GM21723 (cell line): ENCODE data around the gene UTS2R.
"Not testable (repeated sequence)": the region's sequence is repeated elsewhere in the genome, so short reads cannot be mapped to it uniquely, and the experiment has no call there.

Source experiments
- ATAC-seq: cut with Tn5 transposase; IDR thresholded peaks from one replicate; pipeline ENCODE4 v1.9.1; 2021; ENCODE audit warnings: mild to moderate bottlenecking, moderate library complexity; ENCODE audit not compliant: unreplicated experiment

UTS2R gene

GRCh38 chr17:82334204-82334621 lies 37.4 kb upstream of the UTS2R start:
- no peak for ATAC-seq

DNA sequence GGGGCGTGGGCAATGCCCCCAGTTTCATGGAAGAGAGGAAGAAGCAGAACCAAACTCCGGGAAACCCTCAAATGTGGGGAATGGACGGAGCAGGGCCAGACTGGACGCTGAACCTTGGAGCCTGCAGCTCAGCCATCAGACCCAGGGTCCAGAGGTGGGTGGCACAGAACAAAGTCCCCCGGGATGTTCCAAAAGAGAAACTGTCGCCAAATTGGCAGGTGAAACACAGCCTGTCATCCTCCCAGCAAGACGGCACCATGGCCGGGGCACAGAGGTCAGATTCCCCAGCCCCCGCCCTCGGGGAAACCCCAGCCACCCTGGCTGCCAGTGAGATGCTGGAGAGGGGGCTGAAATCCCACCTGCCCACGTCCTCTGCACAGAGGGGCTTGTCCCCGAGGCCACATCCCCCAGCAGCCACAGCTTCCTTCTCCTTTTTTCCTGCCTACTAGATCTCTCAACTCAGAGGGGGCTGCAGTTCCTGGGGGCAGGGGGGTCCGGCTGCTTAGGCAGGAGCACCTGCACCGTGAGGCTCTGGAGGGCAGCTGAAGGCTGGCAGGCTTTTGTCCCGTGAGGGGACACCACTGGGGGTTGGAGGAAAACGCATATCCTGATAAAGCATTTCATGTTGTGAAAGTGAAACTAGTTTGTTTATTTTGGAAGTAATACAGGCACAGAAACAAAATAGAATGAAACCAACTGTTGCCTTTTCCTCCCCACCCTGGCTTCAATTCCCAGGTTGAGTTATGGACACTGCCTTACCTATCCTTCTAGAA lies 36.8 kb upstream of the UTS2R start:
- ATAC-seq = no peak

GRCh38 chr17:82338858-82339633 lies 32.5 kb upstream of the UTS2R start:
- ATAC-seq = no peak

- no peak for ATAC-seq
These were observed 31.7 kb upstream of the UTS2R start for GRCh38 chr17:82339634-82340580.

DNA sequence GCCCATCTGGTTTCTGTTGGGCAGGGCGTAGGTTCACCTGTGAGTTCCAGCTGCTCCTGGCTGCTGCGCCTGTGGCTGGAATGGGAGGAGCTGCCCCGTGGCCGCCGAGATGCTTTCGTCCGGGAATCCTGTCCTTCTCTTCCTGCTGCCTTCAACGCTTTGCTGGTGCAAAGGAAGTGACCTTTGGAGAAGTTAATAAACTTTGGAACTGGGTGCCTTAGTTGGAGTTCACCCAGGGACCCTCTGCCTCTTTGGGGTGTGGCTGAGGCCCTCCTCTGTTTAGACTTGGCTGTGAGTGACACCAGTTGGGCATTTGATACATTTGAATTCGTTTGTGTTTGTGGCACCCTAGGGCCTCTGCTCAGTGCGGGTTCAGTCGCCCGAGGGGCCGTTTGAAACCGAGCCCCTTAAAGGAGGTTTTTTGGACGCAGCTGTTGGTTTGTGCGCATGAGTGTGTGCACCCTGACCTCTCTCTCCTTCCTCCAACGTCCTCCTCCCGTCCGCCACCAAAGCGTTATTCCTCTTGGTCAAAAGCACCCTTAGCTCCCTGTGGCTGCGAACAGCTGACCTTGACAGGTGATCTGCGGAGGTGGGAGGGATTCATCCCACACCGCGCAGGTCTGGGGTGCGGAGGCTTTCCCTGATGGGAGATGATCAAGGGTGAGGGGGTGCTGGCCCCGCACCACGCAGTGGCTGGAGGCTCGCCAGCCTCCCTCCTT lies 29.0 kb upstream of the UTS2R start:
- no peak for ATAC-seq

DNA sequence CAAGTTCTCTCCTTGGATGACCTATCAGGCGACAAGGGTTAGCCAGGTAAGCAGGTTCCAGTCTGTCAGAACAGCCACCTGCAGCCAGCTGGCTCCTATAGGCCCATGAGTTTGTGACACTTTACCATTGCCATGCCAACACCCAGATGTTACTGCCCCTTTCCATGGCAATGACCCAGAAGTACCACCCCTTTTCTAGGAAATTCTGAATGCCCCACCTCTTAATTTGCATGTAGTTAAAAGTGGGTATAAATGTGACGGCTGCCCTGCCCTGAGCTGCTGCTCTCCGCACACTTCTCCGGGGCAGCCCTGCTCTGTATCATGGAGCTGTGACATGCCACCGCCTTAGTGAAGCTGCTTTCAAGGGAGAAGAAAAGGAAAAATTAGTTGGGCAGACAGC lies 28.0 kb upstream of the UTS2R start:
- no peak for ATAC-seq

- no peak for ATAC-seq
These were observed 27.2 kb upstream of the UTS2R start for GRCh38 chr17:82344175-82344907.

GRCh38 chr17:82345151-82345976 lies 26.2 kb upstream of the UTS2R start:
- ATAC-seq = no peak

DNA sequence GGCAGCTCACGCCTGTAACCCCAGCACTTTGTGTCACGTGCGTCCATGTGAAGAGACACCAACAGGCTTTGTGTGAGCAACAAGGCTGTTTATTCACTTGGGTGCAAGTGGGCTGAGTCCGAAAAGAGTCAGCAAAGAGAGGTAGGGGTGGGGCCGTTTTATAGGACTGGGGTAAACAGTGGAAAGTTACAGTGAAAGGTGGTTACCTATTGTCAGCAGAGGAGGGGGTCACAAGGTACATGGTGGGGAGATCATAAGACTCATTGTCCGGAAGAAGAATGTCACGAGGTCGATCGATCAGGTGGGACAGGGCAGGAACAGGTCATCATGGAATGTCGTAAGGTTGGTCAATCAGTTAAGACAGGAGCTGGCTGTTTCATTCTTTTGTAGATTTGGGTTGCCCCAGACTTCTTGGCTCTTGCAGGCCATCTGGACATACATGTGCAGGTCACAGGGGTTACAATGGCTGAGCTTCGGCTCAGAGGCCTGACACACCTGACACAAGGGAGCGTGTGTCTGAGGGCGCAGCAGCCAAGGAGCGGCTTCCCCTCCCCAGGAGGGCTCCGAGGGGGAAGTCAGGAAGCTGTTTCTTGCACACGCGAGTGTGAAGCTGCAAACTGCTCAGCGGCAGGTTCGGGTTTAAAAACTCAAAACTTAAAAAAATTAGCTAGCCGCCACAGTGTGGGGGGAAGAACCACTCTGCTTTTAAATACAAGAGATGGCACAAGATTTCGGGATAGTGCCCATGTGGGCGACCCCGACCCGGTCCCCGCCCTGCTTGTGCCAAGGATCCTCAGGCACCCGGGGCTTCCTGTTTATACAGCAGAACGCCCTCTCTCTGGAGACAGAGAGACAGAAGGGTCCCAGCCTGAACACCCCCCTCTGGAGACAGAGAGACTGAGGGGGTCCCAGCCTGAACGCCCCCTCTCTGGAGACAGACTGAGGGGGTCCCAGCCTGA lies 24.9 kb upstream of the UTS2R start:
- ATAC-seq = no peak

- not testable (repeated sequence) for ATAC-seq
These were observed 23.6 kb upstream of the UTS2R start for GRCh38 chr17:82347994-82348393.

GRCh38 chr17:82348434-82348833 lies 23.1 kb upstream of the UTS2R start:
- ATAC-seq = no peak

DNA sequence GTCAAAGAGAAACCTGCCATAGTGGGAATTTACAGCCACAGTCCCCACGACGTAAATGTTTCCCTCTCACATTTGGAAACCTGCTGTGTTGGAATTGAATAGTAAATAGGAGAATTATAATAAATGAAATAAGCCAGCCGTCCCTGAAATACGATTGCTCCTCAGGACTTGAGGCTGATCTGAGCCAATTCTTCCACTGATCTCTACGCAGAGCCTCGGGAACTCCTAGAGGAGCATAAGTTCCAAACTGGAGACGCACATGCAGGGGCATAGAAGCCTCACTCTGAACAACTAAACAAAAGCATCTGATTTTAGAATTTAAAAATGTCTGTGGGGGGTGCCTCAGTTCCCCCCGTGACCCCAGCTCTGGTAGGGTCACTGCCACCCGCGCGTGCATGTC lies 22.7 kb upstream of the UTS2R start:
- ATAC-seq = no peak

DNA sequence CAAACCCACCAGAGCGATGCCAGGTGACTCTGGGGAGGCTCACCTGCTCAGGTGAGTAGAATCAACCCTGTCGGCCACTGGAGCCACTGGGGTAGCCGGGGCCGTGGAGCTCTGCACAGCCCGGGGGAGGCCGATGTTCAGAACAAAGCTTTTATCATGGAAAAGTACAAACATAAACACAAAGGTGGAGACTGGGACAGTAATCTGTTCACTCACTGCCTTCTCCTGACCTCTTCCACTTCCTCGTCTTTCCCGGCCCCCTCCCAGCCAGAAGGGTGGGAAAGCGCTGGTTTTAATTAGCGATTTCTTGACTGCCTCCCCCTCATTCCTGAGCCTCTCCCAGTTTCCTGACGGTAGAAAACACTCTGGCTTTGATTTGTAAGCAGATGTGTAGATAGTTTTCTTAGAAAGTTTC lies 22.3 kb upstream of the UTS2R start:
- no peak for ATAC-seq

GRCh38 chr17:82350182-82351030 lies 21.2 kb upstream of the UTS2R start:
- ATAC-seq = no peak

GRCh38 chr17:82351254-82351712 lies 20.3 kb upstream of the UTS2R start:
- peak; percentile 53 for ATAC-seq

GRCh38 chr17:82351713-82352488 lies 19.7 kb upstream of the UTS2R start:
- ATAC-seq = no peak
